GM12878 (cell line): Measurements from ENCODE around the gene KCNC1. TPM values are rescaled to one million over a fixed set of nuclear protein-coding genes. Genes with fewer than 3 reads are reported as not detected.

Source experiments
- ATAC-seq: fragments of 200-7000 bp; cut with Tn5 transposase; 3 replicates; pipeline ENCODE4 v1.9.1; 2020; ENCODE audit warnings: mild to moderate bottlenecking, moderate library complexity
- BruUV-seq: library from RNA; stranded (reverse); fragments of 400-500 nt; replicated peaks from 2 replicates; lab custom pipeline; 2021; lab: Mats Ljungman, UMichigan
- CTCF ChIA-PET: fragments of 300-600 bp; sonication (Branson Sonifier 250); formaldehyde crosslinking; extraction: SDS; loops from one replicate; lab custom pipeline; 2021; ENCODE audit warnings: inconsistent platforms; lab: Yijun Ruan, JAX
- POLR2A ChIA-PET: fragments of 350-600 bp; formaldehyde crosslinking; extraction: SDS; loops from one replicate; lab custom pipeline; 2021; ENCODE audit warnings: inconsistent platforms; lab: Charles Lee
- RAD21 ChIA-PET: fragments of 300-600 bp; sonication (Branson Sonifier 250); formaldehyde crosslinking; loops from one replicate; lab custom pipeline; 2023; ENCODE audit warnings: antibody characterized with exemption; ENCODE audit not compliant: unreplicated experiment; lab: Charles Lee
- SMC1A ChIA-PET: fragments of 300-600 bp; sonication (Branson Sonifier 250); formaldehyde crosslinking; loops from one replicate; lab custom pipeline; 2023; ENCODE audit not compliant: unreplicated experiment, uncharacterized antibody; lab: Charles Lee
- DNase-seq: peaks from one replicate; pipeline ENCODE4 v3.0.0-alpha.2; 2011; ENCODE audit warnings: low read depth, low spot score
- FAIRE-seq: peaks from 3 replicates; lab custom pipeline; 2011; peaks lifted over from hg19 to GRCh38; lab: Jason Lieb, UNC
- H2AFZ ChIP-seq: 2 replicates; pipeline ENCODE4 v1.6.0; 2011; ENCODE audit warnings: low read depth, low read length, control low read depth; ENCODE audit not compliant: control insufficient read depth
- H3K27ac ChIP-seq: 2 replicates; pipeline ENCODE4 v1.5.1; 2011; ENCODE audit warnings: control low read depth; ENCODE audit not compliant: control insufficient read depth, insufficient read depth
- H3K27me3 ChIP-seq, 2 experiments: replicated peaks in 1 of 2; 2 replicates each; pipeline versions ENCODE4 v1.6.0 to v1.6.1; 2011; ENCODE audit warnings: low read length in 1 of 2; ENCODE audit not compliant: control insufficient read depth in 2 of 2, insufficient read depth in 2 of 2
- H3K36me3 ChIP-seq, 2 experiments: 2 replicates each; pipeline ENCODE4 v1.5.1; 2011; ENCODE audit warnings: low read length in 1 of 2; ENCODE audit not compliant: control insufficient read depth in 2 of 2, insufficient read depth in 2 of 2
- H3K4me1 ChIP-seq: 2 replicates; pipeline ENCODE4 v1.6.1; 2011; ENCODE audit warnings: mild to moderate bottlenecking, low read length, moderate library complexity, mixed read lengths; ENCODE audit not compliant: control insufficient read depth, insufficient read depth
- H3K4me2 ChIP-seq: 2 replicates; pipeline ENCODE4 v1.6.0; 2011; ENCODE audit warnings: control low read depth; ENCODE audit not compliant: control insufficient read depth, insufficient read depth
- H3K4me3 ChIP-seq: fragments of 200-600 bp; sonication (generic); 2 replicates; pipeline ENCODE4 v1.5.1; 2016
- H3K79me2 ChIP-seq: 2 replicates; pipeline ENCODE4 v1.6.0; 2011; ENCODE audit warnings: low read length; ENCODE audit not compliant: control insufficient read depth, insufficient read depth
- H3K9ac ChIP-seq: 2 replicates; pipeline ENCODE4 v1.8.0; 2011; ENCODE audit warnings: low read length, control low read depth, mixed read lengths; ENCODE audit not compliant: control insufficient read depth, insufficient read depth
- H3K9me3 ChIP-seq: replicated peaks from 3 replicates; pipeline ENCODE4 v1.5.1; 2011; ENCODE audit warnings: mild to moderate bottlenecking, low read length; ENCODE audit not compliant: control insufficient read depth, insufficient read depth
- H4K20me1 ChIP-seq: 2 replicates; pipeline ENCODE4 v1.6.0; 2011; ENCODE audit not compliant: control insufficient read depth, insufficient read depth
- CHD4 ChIP-seq: fragments of 200-600 bp; sonication (generic); IDR thresholded peaks from 2 replicates; pipeline ENCODE4 v1.6.1; 2016; ENCODE audit warnings: mild to moderate bottlenecking
- EGR1 ChIP-seq, 2 experiments: IDR thresholded peaks; 1 replicate in 1 of 2; 2 replicates in 1 of 2; pipeline ENCODE4 v1.6.1; 2011 to 2012; ENCODE audit warnings: low read depth in 2 of 2, low read length in 2 of 2, borderline replicate concordance in 1 of 2, mild to moderate bottlenecking in 1 of 2, moderate library complexity in 1 of 2
- ESRRA ChIP-seq: IDR thresholded peaks from 2 replicates; pipeline ENCODE4 v1.6.1; 2012; ENCODE audit warnings: mild to moderate bottlenecking, low read length, improper control_type of control experiment
- FOXM1 ChIP-seq: IDR thresholded peaks from 2 replicates; pipeline ENCODE4 v1.6.1; 2012; ENCODE audit warnings: low read depth, mild to moderate bottlenecking, inconsistent platforms, low read length, moderate library complexity
- GATAD2B ChIP-seq: fragments of 450-650 bp; conservative IDR thresholded peaks from 2 replicates; pipeline ENCODE4 v1.6.1; 2017; ENCODE audit warnings: low read depth, mild to moderate bottlenecking, moderate library complexity
- JUNB ChIP-seq: IDR thresholded peaks from 2 replicates; pipeline ENCODE4 v1.6.1; 2016; ENCODE audit warnings: antibody characterized with exemption, mild to moderate bottlenecking
- NFIC ChIP-seq: IDR thresholded peaks from 2 replicates; pipeline ENCODE4 v1.6.1; 2012; ENCODE audit warnings: low read depth, mild to moderate bottlenecking, inconsistent platforms, low read length, moderate library complexity
- NRF1 ChIP-seq: conservative IDR thresholded peaks from 2 replicates; pipeline ENCODE4 v1.6.1; 2011; ENCODE audit warnings: mild to moderate bottlenecking, low read depth, low read length, improper control_type of control experiment
- POU2F2 ChIP-seq: IDR thresholded peaks from 3 replicates; pipeline ENCODE4 v1.6.1; 2011; ENCODE audit warnings: low read depth, mild to moderate bottlenecking, low read length, borderline replicate concordance
- SMC3 ChIP-seq: IDR thresholded peaks from 2 replicates; pipeline ENCODE4 v1.6.1; 2011; ENCODE audit warnings: low read length, improper control_type of control experiment, borderline replicate concordance
- WRNIP1 ChIP-seq: IDR thresholded peaks from 2 replicates; pipeline ENCODE4 v1.6.1; 2011; ENCODE audit warnings: low read depth, low read length, improper control_type of control experiment, borderline replicate concordance
- ZSCAN29 ChIP-seq: fragments of 450-650 bp; IDR thresholded peaks from 2 replicates; pipeline ENCODE4 v1.6.1; 2017; ENCODE audit warnings: mild to moderate bottlenecking, moderate library complexity
- WGBS: methylation state at CpG from one replicate; pipeline ENCODE4 v1.1.6; 2016; ENCODE audit warnings: low lambda C conversion rate; ENCODE audit not compliant: insufficient replicate concordance, insufficient coverage; ENCODE audit errors: missing lambda C conversion rate; 5-methylcytosine and 5-hydroxymethylcytosine counted together
- in situ Hi-C: fragments of 300-500 bp; cut with MboI; formaldehyde crosslinking; loops from 9 replicates; pipeline ENCODE4 v1.14.3; 2018; ENCODE audit warnings: mixed read lengths
- intact Hi-C: fragments of 100-400 bp; cut with micrococcal nuclease; formaldehyde crosslinking; loops from one replicate; pipeline ENCODE4 v1.14.2; 2022; ENCODE audit not compliant: unreplicated experiment
- polyA plus RNA-seq, 11 experiments: library from polyadenylated mRNA; depleted of rRNA in 4 of 11; unstranded in 6 of 11; stranded (reverse) in 5 of 11; fragments of >200 nt; fragmentation: Nextera tagmentation in 4 of 11; fragmentation: Illumina TruSeq in 1 of 11; extraction: Ambion mirVana in 4 of 11; extraction: Trizol in 1 of 11; gene quantifications; 1 replicate in 1 of 11; 2 replicates in 10 of 11; pipeline versions ENCODE4 v1.2.1 to v1.2.3, GENCODE V29; 2011 to 2016; ENCODE audit warnings: inconsistent platforms in 2 of 11, missing spikeins in 2 of 11, low read depth in 1 of 11
- total RNA-seq, 4 experiments: library from RNA; depleted of rRNA in 3 of 4; stranded (reverse); fragments of >200 nt in 3 of 4; fragmentation: Illumina TruSeq in 1 of 4; extraction: Trizol in 1 of 4; gene quantifications; 2 replicates each; pipeline versions ENCODE4 v1.2.1 to v1.2.3, GENCODE V29; 2013 to 2021
- TF ChIP-seq, protein P1 (sequence below): IDR thresholded peaks from 2 replicates; pipeline ENCODE4 v1.6.1; 2012; ENCODE audit warnings: low read depth, low read length, improper control_type of control experiment
- TF ChIP-seq, protein P2 (sequence below): IDR thresholded peaks from 2 replicates; pipeline ENCODE4 v1.6.1; 2012; ENCODE audit warnings: low read depth, low read length, improper control_type of control experiment

Gene KCNC1
- total and polyA plus RNA-seq, 10 of the 15 experiments (the other 5 are each of a cell fraction or from before 2014, with no cell fraction given), result 0.27 to 0.34 TPM; not detected in 8

- TF ChIP-seq EGR1 (IDR thresholded peaks at IDR 0.05; ENCODE audit: borderline replicate concordance in 1 of 2, low read depth in 2 of 2, low read length in 2 of 2) (no peak), WRNIP1 (no peak), NFIC (no peak), POU2F2 (no peak), NRF1 (no peak), ESRRA (no peak), CHD4 (no peak), FOXM1 (no peak)
- TF ChIP-seq, protein P1, sequence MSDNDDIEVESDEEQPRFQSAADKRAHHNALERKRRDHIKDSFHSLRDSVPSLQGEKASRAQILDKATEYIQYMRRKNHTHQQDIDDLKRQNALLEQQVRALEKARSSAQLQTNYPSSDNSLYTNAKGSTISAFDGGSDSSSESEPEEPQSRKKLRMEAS, result no peak
Observed at GRCh38 chr11:17770917-17771316, 36.3 kb downstream of the KCNC1 start (continued).

GRCh38 chr11:17771415-17771814 lies 36.8 kb downstream of the KCNC1 start:
- Histone ChIP-seq H3K9me3 (no peaks in the 10 kb centered on the region), H3K9ac (no peak overlapping the region), H3K27ac (no peak overlapping the region), H3K4me1 (no peaks in the 10 kb centered on the region), H3K79me2 (no peaks in the 10 kb centered on the region), H3K4me2 (no peak overlapping the region), H3K4me3 (no peak overlapping the region), H3K36me3 (no peaks in the 10 kb centered on the region), H2AFZ (no peak overlapping the region), H4K20me1 (no peaks in the 10 kb centered on the region), H3K27me3 (no peaks in the 10 kb centered on the region)
- ChIA-PET POLR2A (no interaction called here), RAD21 (no interaction called here), CTCF (interaction anchor here (0.6 kb wide), 1 partner anchor 13 kb away, joined by 3 read pairs; no protein-coding TSS in a partner anchor), SMC1A (interaction anchor here (1.7 kb wide), 1 partner anchor 13 kb away, joined by 4 read pairs; no protein-coding TSS in a partner anchor)
- in situ Hi-C loops, result no loop called here
- FAIRE-seq, result no peak
- no peak for ATAC-seq
- DNase-seq, result no peak
- no TSS peak for BruUV-seq
- intact Hi-C loops, result no loop called here
- 61% methylated on average over 17 of the region's 17 CpGs for WGBS
- no peak for TF ChIP-seq SMC3
- TF ChIP-seq GATAD2B, result no peak
- TF ChIP-seq ZSCAN29, result no peak
- no peak for TF ChIP-seq JUNB
- TF ChIP-seq, protein P2, sequence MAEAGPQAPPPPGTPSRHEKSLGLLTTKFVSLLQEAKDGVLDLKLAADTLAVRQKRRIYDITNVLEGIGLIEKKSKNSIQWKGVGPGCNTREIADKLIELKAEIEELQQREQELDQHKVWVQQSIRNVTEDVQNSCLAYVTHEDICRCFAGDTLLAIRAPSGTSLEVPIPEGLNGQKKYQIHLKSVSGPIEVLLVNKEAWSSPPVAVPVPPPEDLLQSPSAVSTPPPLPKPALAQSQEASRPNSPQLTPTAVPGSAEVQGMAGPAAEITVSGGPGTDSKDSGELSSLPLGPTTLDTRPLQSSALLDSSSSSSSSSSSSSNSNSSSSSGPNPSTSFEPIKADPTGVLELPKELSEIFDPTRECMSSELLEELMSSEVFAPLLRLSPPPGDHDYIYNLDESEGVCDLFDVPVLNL, result no peak
